ENCODE measurements around the gene CPNE4.

The CPNE4 gene

GRCh38 chr3:132073771-132074170, 39.0 kb upstream of the CPNE4 start:
- TF ChIP-seq CTCF (conservative IDR thresholded peaks at IDR 0.05; ENCODE audit: low read depth, low read length): no peak
- no peak overlapping the region for H2AFZ ChIP-seq (ENCODE audit: low read depth)
- no peaks in the 10 kb centered on the region for H4K20me1 ChIP-seq (ENCODE audit: insufficient read depth)
- H3K36me3 ChIP-seq (ENCODE audit: insufficient read depth): no peaks in the 10 kb centered on the region
- no peaks in the 10 kb centered on the region for H3K79me2 ChIP-seq (ENCODE audit: insufficient read depth, low read depth)
- H3K4me3 ChIP-seq (IDR thresholded peaks at IDR 0.05; ENCODE audit: insufficient read depth, low read depth, low read length): no peak overlapping the region
- H3K4me1 ChIP-seq (ENCODE audit: low read depth, poor library complexity, severe bottlenecking): no peaks in the 10 kb centered on the region
- H3K27me3 ChIP-seq (ENCODE audit: insufficient read depth, low read depth): no peaks in the 10 kb centered on the region
- H3K4me2 ChIP-seq: no peak overlapping the region
- H3K27ac ChIP-seq: no peak overlapping the region
- H3K9ac ChIP-seq: no peak overlapping the region

GRCh38 chr3:132071043-132071442, 36.2 kb upstream of the CPNE4 start:
- no peaks in the 10 kb centered on the region for H4K20me1 ChIP-seq (ENCODE audit: insufficient read depth)
- H3K4me3 ChIP-seq (IDR thresholded peaks at IDR 0.05; ENCODE audit: insufficient read depth, low read depth, low read length): no peak overlapping the region
- H3K36me3 ChIP-seq (ENCODE audit: insufficient read depth): no peaks in the 10 kb centered on the region
- H3K4me2 ChIP-seq: no peak overlapping the region
- H3K9ac ChIP-seq: no peak overlapping the region
- no peak for TF ChIP-seq CTCF (conservative IDR thresholded peaks at IDR 0.05; ENCODE audit: low read depth, low read length)
- no peaks in the 10 kb centered on the region for H3K4me1 ChIP-seq (ENCODE audit: low read depth, poor library complexity, severe bottlenecking)
- no peak overlapping the region for H2AFZ ChIP-seq (ENCODE audit: low read depth)
- H3K27me3 ChIP-seq (ENCODE audit: insufficient read depth, low read depth): no peaks in the 10 kb centered on the region
- no peaks in the 10 kb centered on the region for H3K79me2 ChIP-seq (ENCODE audit: insufficient read depth, low read depth)
- no peak overlapping the region for H3K27ac ChIP-seq

GRCh38 chr3:132064114-132064513, 29.3 kb upstream of the CPNE4 start:
- no peaks in the 10 kb centered on the region for H3K4me1 ChIP-seq (ENCODE audit: low read depth, poor library complexity, severe bottlenecking)
- H4K20me1 ChIP-seq (ENCODE audit: insufficient read depth): no peaks in the 10 kb centered on the region
- no peak overlapping the region for H3K27ac ChIP-seq
- H3K4me3 ChIP-seq (IDR thresholded peaks at IDR 0.05; ENCODE audit: insufficient read depth, low read depth, low read length): no peak overlapping the region
- H3K79me2 ChIP-seq (ENCODE audit: insufficient read depth, low read depth): no peaks in the 10 kb centered on the region
- H3K36me3 ChIP-seq (ENCODE audit: insufficient read depth): no peaks in the 10 kb centered on the region
- no peak overlapping the region for H3K4me2 ChIP-seq
- H3K27me3 ChIP-seq (ENCODE audit: insufficient read depth, low read depth): no peaks in the 10 kb centered on the region
- no peak overlapping the region for H3K9ac ChIP-seq
- no peak overlapping the region for H2AFZ ChIP-seq (ENCODE audit: low read depth)
- TF ChIP-seq CTCF (conservative IDR thresholded peaks at IDR 0.05; ENCODE audit: low read depth, low read length): no peak

GRCh38 chr3:132062535-132062934, 27.7 kb upstream of the CPNE4 start:
- no peak overlapping the region for H3K27ac ChIP-seq
- no peak overlapping the region for H2AFZ ChIP-seq (ENCODE audit: low read depth)
- H3K36me3 ChIP-seq (ENCODE audit: insufficient read depth): no peaks in the 10 kb centered on the region

More at GRCh38 chr3:132062535-132062934, 27.7 kb upstream of the CPNE4 start:
- H3K4me2 ChIP-seq: no peak overlapping the region
- H3K79me2 ChIP-seq (ENCODE audit: insufficient read depth, low read depth): no peaks in the 10 kb centered on the region
- no peak overlapping the region for H3K4me3 ChIP-seq (IDR thresholded peaks at IDR 0.05; ENCODE audit: insufficient read depth, low read depth, low read length)
- TF ChIP-seq CTCF (conservative IDR thresholded peaks at IDR 0.05; ENCODE audit: low read depth, low read length): no peak
- H3K4me1 ChIP-seq (ENCODE audit: low read depth, poor library complexity, severe bottlenecking): no peaks in the 10 kb centered on the region
- H4K20me1 ChIP-seq (ENCODE audit: insufficient read depth): no peaks in the 10 kb centered on the region
- no peak overlapping the region for H3K9ac ChIP-seq
- no peaks in the 10 kb centered on the region for H3K27me3 ChIP-seq (ENCODE audit: insufficient read depth, low read depth)

All from KMS-11 (cell line).